Lower leg skin (tissue), 4 donors: ENCODE data around the gene FAM200C. TPM values are rescaled to one million over a fixed set of nuclear protein-coding genes. Genes with fewer than 3 reads are reported as not detected.

Experiments used
- DNase-seq, 2 donors: peaks; one replicate each; pipeline ENCODE4 v3.0.0-alpha.2; 2019; ENCODE audit warnings: low spot score in 2 of 2
- H3K4me3 ChIP-seq: fragments of 200-600 bp; sonication (generic); 2 replicates; pipeline ENCODE4 v1.5.1; 2017; ENCODE audit warnings: mild to moderate bottlenecking, low read depth; ENCODE audit not compliant: poor library complexity, severe bottlenecking
- POLR2A ChIP-seq, 2 donors: fragments of 450-650 bp; IDR thresholded peaks; one replicate each; pipeline ENCODE4 v1.6.1; 2016 to 2017; ENCODE audit warnings: antibody characterized with exemption in 2 of 2, mild to moderate bottlenecking in 1 of 2, moderate library complexity in 1 of 2
- WGBS, 2 donors: methylation state at CpG; one replicate each; pipeline ENCODE4 v1.1.5; 2018; 5-methylcytosine and 5-hydroxymethylcytosine counted together
- intact Hi-C: fragments of 100-400 bp; cut with DNase I; formaldehyde crosslinking; loops from one replicate; pipeline ENCODE4 v1.15.0; 2023; ENCODE audit warnings: low total_unique reads
- total RNA-seq, 4 donors: library from RNA; depleted of rRNA; stranded (reverse); fragments of >200 nt; gene quantifications; one replicate each; pipeline ENCODE4 v1.1.0, GENCODE V29; 2016
- TF ChIP-seq, protein P1 (sequence below), 3 donors: fragments of 450-650 bp; IDR thresholded peaks; one replicate each; pipeline ENCODE4 v1.5.1; 2016; ENCODE audit warnings: antibody characterized with exemption in 3 of 3, mild to moderate bottlenecking in 3 of 3, moderate library complexity in 2 of 3

FAM200C gene
- total RNA-seq, 4 donors from 2014 or later: 1.3 to 3.2 (median 2.3) TPM

- no peak for TF ChIP-seq POLR2A (IDR thresholded peaks at IDR 0.05)
- TF ChIP-seq, protein P1, sequence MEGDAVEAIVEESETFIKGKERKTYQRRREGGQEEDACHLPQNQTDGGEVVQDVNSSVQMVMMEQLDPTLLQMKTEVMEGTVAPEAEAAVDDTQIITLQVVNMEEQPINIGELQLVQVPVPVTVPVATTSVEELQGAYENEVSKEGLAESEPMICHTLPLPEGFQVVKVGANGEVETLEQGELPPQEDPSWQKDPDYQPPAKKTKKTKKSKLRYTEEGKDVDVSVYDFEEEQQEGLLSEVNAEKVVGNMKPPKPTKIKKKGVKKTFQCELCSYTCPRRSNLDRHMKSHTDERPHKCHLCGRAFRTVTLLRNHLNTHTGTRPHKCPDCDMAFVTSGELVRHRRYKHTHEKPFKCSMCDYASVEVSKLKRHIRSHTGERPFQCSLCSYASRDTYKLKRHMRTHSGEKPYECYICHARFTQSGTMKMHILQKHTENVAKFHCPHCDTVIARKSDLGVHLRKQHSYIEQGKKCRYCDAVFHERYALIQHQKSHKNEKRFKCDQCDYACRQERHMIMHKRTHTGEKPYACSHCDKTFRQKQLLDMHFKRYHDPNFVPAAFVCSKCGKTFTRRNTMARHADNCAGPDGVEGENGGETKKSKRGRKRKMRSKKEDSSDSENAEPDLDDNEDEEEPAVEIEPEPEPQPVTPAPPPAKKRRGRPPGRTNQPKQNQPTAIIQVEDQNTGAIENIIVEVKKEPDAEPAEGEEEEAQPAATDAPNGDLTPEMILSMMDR (IDR thresholded peaks at IDR 0.05): no peak
- H3K4me3 ChIP-seq: no peak overlapping the region
- DNase-seq: no peak
- WGBS, 2 donors: 55 to 66% methylated on average over 13 of the region's 13 CpGs
- intact Hi-C loops: no loop called here
Observed at GRCh38 chr5:160363660-160364395, 36.0 kb downstream of the FAM200C start.

GRCh38 chr5:160363211-160363610 is 36.6 kb downstream of the FAM200C start:
- intact Hi-C loops: no loop called here
- DNase-seq: no peak
- no peak for TF ChIP-seq POLR2A (IDR thresholded peaks at IDR 0.05)
- TF ChIP-seq, protein P1 (IDR thresholded peaks at IDR 0.05): no peak
- WGBS, 2 donors: 42 to 57% methylated on average over 3 of the region's 3 CpGs
- H3K4me3 ChIP-seq: no peak overlapping the region

GRCh38 chr5:160361624-160362228 is 38.1 kb downstream of the FAM200C start:
- WGBS, 2 donors: 79 to 84% methylated on average over 9 of the region's 9 CpGs
- no peak for DNase-seq
- TF ChIP-seq POLR2A (IDR thresholded peaks at IDR 0.05): no peak
- TF ChIP-seq, protein P1 (IDR thresholded peaks at IDR 0.05): no peak
- intact Hi-C loops: no loop called here
- no peak overlapping the region for H3K4me3 ChIP-seq

DNA sequence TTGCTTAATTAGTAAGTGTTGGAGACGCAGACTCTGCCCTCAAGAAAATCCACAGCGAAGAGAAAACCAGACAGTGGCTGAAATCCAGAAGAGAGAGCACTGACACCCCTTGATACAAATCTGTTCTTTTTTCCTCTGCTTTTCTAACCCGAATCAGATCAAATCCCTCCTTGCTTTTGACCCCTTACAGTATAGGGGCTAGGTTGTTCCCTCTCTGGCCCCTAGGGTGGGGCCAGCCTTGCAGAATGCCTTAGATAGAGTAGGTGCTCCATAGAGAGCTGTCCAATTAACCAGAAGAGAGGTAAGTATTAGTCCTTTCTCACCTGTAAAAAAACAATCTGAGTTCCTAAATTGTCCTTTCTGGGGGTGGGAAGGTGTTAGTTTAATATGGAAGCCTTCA is 39.5 kb downstream of the FAM200C start:
- no peak for TF ChIP-seq POLR2A (IDR thresholded peaks at IDR 0.05)
- TF ChIP-seq, protein P1 (IDR thresholded peaks at IDR 0.05): no peak
- H3K4me3 ChIP-seq: no peak overlapping the region
- 17 to 30% methylated on average over 3 of the region's 3 CpGs for WGBS, 2 donors
- DNase-seq: no peak
- intact Hi-C loops: no loop called here

GRCh38 chr5:160359816-160360215 is 40.0 kb downstream of the FAM200C start:
- no peak for DNase-seq
- 15 to 24% methylated on average over 4 of the region's 4 CpGs for WGBS, 2 donors
- TF ChIP-seq, protein P1 (IDR thresholded peaks at IDR 0.05): no peak
- no peak for TF ChIP-seq POLR2A (IDR thresholded peaks at IDR 0.05)
- intact Hi-C loops: no loop called here
- H3K4me3 ChIP-seq: no peak overlapping the region
